ENCODE data around the gene SEMA4A.
A peak's percentile ranks its signal among the peaks of the same experiment; 100 is the strongest.
"Not testable (repeated sequence)": the region's sequence is repeated elsewhere in the genome, so short reads cannot be mapped to it uniquely, and the experiment has no call there.

SEMA4A gene

DNA sequence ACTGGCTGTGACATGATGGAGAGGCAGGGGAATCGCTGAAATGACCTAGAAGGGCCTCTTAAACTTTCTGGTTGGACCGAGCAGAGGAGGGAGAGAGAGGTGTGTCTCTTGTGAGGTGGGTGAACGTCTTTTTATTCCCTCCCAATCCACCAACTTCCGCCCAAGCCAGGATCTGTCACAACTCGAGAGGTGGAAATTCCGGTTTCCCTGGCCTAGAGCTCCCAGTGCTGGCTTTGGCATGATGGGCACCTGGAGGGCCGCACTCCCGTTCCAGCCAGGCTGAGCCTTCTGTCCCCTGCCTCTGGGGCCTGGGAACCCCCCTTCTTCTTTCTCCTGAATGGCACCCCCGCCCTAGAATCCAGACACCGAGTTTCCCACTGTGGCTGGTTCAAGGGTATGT is at the start of gene SEMA4A:
TSS of gene SEMA4A (plus strand) at position 224 of the 400 bp plus-strand sequence. CDS start 994 bp downstream, outside the sequence.
- DNase-seq (ENCODE audit: low read depth in 2 of 3, low spot score in 2 of 3), result no peak

DNA sequence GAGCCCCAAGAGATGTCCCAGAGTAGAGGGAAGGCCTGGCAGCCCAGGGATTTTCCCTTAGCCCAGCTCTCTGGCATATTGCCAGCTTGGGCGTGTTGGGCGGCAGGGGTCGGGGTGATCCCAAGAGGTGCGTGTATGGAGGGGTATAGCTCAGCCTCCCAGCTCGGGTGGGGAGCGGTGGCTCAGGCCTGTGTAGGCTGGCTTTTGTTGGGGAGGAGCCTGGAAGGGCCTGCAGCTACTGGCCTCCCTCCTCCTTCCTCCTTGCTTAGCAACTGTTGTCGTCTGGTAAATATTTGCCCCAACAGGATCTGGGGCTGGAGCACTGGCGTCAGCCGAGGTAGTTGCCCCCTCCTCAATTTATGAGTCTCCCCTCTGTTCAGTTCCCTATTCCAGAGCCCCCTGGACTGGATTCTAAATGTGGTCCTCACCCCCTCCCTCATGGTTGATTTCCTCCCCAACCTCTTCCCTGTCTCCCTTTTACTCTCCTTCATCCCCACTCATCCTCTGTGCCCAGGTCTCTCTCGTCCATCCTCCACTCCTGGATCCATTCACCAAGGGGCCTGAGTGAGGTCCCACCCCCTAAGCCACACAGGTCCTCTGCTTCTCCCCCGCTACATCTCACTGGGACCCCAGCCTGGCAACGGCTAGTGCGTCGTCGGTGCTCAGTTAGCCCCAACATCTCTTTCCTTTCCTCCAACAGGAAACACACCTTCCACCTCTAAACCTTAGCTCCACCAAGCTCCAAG is 49.1 kb upstream of the SEMA4A start:
- no peak for DNase-seq (ENCODE audit: low read depth in 2 of 3, low spot score in 2 of 3)

DNA sequence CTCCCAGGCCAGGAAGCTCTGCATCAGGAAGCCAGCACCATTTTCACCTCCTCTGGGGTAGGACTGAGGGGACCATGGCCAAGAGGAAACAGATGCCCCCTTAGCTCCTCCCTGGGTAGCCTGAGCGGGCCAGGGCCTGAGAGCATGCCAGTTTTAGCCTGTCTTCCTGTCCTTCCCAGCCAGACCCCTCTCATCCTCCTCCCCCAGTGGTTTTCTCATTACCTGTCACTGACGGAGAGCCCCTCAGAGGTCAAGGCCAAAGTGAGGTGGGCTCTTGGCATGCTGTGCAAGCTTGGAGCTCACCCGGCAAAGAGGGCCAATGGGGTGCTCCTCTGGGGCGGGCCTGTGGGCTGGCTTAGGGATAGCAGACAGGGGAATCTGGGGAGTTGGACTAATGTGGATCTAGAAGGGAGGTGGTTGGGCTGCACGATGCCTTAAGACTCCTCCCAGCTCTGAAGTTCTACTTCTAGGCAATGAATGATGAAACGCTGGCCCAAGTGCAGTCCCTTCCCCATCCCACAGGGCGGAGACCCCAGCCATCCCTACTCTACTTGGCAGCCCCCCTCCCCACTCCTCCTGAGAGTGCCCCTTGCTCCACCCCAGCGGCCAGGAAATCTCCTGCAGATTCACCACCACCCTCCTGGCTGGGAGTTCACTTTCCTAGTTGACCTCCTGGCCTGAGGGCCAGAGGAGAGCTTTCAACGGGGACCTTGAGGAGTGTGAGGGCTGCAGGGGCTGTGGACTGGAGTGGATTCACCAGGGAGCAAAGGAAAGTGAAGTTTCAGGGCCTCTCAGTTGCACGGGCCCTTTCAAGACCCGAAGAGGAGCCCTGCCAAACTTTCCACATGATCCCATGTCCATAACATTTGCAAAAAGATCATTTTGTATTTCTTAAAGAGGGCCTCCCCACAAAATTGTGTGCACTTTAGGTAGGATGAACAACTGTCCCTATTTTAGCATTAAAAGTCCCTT is 48.2 kb upstream of the SEMA4A start:
- no peak for DNase-seq (ENCODE audit: low read depth in 2 of 3, low spot score in 2 of 3)

DNA sequence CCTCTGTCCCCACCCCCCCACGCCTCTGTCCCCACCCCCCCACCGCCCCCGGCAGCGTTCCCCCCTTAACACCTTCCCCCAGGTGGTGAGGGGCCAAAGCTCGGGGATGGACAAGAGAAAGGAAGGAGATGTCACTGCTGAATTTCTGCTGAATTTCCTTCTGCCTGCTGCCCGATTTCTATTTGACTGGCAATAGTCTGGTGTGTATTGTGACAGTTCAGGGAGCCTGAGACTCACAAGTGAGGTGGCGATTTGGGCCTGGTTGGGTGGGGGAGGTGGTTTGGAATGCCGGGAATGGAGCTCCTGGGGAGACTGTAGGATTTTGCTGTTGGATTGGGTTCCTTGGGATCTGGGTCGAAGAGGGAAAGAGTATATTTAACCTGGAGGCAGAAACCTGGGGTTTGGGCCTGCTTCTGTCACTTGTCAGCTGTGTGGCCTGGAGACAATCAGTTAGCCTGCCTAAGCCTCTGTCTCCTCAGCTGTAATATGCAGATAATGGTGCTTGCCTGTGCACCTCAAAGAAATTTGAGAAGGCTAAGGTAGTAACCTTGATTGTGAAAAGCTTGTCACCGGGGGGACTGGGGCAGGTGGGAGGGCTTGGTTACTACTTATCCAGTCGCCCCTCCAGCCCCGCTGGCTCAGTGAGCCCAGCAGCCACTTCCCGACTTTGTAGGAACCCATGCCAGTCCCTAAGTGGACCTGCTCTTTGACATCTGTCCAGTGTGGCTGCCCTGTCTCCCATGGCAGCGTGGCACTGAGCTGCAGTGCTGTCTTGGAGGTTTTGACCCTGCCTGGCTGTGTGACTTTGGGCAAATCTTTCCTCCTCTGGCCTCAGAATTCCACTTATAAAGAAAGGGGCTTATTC is 46.5 kb upstream of the SEMA4A start:
- DNase-seq (ENCODE audit: low read depth in 2 of 3, low spot score in 2 of 3), result no peak

DNA sequence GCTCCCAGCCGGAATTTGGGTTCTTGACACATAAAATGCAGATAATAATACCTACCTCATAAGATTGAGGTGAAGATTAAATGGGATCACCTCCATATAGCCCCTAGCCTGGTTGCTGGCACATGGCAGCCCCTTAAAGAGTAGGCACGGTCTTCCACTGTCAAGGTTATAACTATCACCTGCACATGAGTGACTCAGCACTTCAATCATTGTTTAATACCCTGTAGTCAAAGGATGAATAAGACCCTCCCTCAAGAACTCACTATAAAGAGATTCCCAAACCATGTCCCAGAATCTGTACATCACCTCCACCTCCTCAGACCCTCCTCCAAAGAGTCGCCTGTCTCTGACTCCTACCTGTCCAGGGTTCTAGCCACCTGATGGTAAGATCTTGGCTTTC is 45.3 kb upstream of the SEMA4A start:
- DNase-seq (ENCODE audit: low read depth in 2 of 3, low spot score in 2 of 3), result no peak

DNA sequence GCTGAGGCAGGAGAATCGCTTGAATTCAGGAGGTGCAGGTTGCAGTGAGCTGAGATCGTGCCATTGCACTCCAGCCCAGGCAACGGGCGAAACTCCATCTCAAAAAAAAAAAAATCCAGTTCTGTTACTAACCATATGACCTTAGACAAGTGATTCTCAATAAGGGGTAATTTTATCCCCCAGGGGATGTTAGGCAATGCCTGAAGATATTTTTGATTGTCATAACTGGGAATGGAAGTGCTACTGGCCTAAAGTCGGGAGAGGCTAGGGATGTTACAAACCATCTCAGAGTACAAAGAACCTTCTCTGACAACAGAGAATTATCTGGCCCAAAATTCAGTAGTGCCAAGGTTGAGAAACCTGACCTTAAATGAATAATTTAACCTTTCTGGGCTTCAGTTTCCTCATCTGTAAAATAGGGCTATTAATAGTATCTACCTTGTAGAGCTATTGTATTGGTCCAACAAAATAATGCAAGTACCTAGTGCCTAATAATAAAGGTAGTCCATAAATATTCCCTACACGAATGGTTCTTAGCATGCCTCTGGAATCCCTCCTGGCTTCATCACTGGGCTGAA is 44.6 kb upstream of the SEMA4A start:
- DNase-seq (ENCODE audit: low read depth in 2 of 3, low spot score in 2 of 3), result no peak

DNA sequence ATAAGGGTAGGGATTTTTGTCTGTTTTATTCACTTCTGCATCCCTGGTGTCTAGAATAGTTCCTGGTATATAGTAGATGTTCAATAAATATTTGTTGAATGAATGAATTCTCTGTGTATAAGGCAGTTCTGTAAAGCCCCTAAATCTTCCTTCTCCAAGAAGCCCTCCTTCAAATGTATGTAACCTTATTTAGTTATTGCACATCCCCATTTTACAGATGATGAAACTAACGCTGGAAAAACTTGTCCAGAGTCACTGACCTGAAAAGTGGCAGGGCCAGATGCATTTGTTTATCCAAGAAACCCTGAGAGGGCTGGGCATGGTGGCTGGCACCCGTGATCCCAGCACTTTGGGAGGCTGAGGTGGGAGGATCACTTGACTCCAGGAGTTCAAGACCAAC is 43.1 kb upstream of the SEMA4A start:
- DNase-seq (ENCODE audit: low read depth in 2 of 3, low spot score in 2 of 3), result no peak

DNA sequence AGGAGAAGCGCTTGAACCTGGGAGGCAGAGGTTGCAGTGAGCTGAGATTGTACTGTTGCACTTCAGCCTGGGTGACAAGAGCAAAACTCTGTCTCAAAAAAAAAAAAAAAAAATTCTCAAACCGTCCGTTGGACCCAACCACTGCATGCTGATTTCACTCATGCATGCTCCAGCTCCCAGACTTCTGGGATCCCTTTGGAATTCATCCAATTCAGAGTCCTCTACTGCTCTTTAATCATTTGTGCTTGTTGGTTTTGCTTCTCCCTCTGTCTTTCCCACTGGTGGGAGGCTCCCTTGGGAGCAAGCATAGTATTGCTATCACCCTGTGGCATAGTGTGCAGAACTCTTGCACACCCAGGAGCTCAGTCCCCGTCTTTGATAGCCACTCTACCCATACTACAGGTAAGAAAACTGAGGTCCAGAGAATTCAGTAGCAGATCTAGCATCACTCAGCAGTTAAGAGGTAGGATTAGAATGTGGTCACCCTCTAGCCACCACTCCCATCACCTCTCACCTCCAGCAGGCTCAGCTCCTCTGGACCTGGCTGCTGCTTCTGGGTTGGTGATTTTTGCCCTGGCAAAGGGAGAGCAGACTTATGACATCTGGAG is 41.9 kb upstream of the SEMA4A start:
- no peak for DNase-seq (ENCODE audit: low read depth in 2 of 3, low spot score in 2 of 3)

DNA sequence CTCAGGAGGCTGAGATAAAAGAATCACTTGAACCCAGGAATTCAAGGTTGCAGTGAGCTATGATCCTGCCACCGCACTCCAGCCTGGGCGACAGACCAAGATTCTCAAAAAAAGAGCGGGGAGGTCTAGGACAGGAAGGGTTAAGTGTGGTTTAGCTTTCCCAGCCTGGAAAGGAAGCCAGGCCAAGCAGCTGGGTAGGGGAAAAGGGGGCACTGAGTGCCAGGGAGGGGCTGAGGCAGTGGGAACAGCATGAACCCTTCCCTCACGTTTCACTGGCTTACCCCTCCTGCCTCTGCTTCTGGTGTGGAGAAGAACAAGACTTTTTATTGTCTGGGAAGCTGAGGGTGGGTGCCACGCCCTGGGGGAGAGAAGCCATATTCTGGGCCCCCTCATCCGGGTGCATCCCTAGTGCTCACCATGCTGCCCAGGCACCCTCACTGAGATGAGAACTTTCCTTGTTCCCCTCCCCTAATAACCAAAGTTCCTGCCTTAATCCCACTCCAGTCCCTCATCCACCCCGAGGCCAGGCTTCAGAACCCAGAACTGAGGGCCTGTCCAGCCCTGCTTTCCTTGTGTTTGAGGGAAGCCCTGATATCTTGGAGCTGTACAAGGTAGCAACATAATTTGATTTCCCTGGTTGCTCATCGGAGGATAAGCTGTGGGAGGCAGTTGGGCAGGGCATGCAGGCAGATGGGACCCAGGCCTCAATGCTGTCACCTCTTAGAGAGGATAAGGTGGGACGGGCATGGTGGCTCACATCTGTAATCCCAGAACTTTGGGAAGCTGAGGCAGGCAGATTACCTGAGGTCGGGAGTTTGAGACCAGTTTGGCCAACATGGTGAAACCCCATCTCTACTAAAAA is 40.9 kb upstream of the SEMA4A start:
- no peak for DNase-seq (ENCODE audit: low read depth in 2 of 3, low spot score in 2 of 3)

DNA sequence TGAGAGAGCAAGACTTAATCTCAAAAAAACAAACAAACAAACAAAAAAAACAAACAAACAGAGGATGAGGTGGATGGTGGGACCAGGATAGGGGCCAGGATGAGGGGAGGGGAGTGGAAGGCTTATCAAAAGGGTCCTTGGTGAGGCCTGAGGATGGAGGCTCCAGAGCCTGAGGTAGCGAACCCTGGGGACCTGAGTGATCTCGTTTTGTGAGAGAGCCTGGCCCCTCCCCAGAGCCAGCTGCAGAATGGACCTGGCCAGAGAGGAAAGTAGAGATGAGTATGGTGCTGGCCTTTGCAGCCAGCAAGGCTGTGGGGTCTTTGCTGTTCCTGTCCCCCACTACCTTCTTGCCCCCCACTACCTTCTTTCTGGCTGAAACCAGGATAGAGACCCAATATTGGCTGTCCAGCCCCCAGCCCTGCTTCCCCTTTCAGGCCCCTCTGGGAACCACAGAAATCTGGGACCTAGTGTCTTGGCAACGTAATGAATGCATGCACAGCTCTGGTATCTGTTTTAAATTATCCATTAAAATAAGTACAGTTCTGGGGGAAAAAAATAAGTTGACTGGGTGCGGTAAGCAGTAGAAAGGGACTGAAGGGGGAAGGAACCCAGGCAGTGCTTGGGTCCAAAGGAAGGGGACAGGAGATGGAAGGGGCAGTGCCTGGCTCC is 40.0 kb upstream of the SEMA4A start:
- DNase-seq (ENCODE audit: low read depth in 2 of 3, low spot score in 2 of 3), result no peak

DNA sequence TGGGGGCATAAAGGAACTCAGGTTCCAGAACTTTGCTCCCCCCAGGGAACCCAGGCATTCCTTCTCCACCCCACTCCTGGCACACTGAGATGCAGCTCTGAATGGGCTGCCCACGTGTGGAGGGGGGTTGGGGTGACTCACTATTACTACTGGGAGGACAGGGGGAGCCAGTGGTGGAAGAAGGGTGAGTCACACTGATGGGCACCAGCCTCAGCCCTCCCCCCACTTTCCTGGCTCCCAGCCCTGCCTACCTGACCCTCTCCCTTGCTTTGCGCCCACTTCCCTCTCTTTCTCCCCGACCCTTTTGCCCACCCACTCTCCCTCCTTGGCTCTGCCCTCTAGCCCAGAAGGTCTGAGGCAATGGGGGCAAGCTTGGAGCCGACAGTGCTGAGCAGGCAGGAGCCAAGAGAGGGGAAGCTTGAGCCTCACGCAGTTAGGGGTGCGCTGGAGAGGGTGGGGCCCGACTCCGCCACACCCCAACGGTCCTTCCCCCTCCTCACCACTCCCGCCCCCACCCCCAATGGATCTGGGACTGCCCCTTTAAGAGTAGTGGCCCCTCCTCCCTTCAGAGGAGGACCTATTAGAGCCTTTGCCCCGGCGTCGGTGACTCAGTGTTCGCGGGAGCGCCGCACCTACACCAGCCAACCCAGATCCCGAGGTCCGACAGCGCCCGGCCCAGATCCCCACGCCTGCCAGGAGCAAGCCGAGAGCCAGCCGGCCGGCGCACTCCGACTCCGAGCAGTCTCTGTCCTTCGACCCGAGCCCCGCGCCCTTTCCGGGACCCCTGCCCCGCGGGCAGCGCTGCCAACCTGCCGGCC is 39.1 kb upstream of the SEMA4A start, which contains the start of gene LMNA:
TSS of gene LMNA (plus strand) at position 611 of the 818 bp plus-strand sequence. CDS start 208 bp downstream, outside the sequence.
- peak in 2 of 3 experiments; percentile 59 to 66 for DNase-seq (ENCODE audit: low read depth in 2 of 3, low spot score in 2 of 3)

DNA sequence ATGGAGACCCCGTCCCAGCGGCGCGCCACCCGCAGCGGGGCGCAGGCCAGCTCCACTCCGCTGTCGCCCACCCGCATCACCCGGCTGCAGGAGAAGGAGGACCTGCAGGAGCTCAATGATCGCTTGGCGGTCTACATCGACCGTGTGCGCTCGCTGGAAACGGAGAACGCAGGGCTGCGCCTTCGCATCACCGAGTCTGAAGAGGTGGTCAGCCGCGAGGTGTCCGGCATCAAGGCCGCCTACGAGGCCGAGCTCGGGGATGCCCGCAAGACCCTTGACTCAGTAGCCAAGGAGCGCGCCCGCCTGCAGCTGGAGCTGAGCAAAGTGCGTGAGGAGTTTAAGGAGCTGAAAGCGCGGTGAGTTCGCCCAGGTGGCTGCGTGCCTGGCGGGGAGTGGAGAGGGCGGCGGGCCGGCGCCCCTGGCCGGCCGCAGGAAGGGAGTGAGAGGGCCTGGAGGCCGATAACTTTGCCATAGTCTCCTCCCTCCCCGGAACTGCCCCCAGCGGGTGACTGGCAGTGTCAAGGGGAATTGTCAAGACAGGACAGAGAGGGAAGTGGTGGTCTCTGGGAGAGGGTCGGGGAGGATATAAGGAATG is 38.4 kb upstream of the SEMA4A start:
- no peak for DNase-seq (ENCODE audit: low read depth in 2 of 3, low spot score in 2 of 3)

DNA sequence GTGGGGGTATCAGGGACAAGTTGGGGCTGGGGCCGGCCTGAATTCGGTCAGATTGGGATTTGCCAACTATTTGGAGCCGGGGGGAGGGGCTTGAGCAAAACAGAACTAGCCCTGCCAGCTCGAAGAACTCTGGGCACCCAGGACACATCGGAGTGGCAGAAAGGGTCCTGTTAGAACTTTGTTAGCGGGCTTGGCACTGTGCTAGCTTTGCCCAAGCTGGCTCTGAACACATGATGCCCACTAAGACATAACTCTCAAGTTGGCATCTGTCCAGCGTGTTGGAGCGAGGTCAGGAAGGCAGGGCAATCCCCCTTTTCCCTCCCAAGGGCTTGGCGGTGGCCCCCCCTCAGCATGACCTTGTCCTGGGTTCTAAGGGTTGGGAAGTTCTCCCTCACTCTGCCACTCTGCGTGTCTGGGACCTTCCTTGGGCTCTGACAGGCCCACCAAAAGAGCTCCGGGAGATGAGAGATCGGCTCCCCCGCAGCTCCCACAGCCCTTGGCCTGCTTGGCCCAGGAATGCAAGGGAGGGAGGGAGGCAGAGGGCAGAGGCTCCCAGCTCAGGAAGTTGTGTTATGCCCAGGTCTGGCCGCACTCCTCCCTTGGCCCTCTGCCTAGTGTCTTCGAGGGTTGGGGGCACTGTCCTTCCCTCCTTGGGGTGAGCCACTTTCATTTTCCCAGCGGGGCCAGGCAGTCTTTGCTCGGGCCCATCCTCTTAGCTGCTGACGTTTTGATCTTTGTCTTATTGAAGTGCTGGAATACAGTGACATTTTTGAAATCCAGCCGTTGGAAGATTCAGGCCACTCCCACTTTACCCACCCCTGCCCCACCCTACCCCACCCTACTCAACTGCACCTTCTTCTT is 37.6 kb upstream of the SEMA4A start:
- no peak for DNase-seq (ENCODE audit: low read depth in 2 of 3, low spot score in 2 of 3)

DNA sequence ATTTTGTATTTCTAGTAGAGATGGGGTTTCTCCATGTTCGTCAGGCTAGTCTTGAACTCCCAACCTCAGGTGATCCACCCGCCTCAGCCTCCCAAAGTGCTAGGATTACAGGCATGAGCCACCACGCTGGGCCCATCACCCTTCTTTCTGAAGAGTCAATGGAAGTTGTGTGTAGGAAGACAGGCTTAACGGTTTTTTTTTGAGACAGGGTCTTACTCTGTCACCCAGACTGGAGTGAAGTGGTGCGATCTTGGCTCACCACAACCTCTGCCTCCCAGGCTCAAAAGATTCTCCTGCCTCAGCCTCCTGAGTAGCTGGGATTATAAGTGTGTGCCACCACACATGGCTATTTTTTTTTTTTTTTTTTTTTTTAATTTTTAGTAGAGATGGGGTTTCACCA is 36.7 kb upstream of the SEMA4A start:
- DNase-seq (ENCODE audit: low read depth in 2 of 3, low spot score in 2 of 3), result not testable (repeated sequence)

DNA sequence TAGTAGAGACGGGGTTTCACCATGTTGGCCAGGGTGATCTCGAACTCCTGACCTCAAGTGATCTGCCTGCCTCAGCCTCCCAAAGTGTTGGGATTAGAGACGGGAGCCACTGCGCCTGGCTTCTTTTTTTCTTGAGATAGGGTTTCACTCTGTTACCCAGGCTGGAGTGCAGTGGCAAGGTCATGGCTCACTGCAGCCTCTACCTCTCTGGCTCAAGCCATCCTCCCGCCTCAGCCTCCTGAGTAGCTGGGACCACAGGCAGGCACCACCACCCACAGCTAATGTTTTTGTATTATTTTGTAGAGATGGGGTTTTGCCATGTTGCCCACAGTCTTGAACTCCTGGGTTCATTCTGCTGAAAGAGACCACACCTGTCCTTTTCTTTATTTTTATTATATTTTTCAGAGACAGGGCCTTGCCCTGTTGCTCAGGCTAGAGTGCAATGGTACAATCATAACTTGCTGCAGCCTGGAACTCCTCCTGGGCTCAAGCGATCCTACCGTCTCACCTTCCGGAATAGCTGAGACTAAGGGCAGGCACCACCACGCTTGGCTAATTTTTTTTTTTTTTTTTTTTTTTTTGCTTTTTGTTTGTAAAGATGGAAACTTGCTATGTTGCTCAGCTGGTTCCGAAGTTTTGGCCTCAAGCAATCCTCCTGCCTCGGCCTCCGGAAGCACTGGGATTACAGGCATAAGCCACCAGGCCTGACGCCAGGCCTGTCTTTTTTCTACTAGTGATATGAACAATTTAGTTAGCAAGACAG is 35.8 kb upstream of the SEMA4A start:
- no peak for DNase-seq (ENCODE audit: low read depth in 2 of 3, low spot score in 2 of 3)

Measured in activated CD8-positive, alpha-beta memory T cell treated with anti-CD3 and anti-CD28 coated beads for 48 hours (primary cell).